ENCODE data around the gene TMEM248.
A peak's percentile ranks its signal among the peaks of the same experiment; 100 is the strongest.
"Not testable (repeated sequence)": the region's sequence is repeated elsewhere in the genome, so short reads cannot be mapped to it uniquely, and the experiment has no call there.

TMEM248 gene, protein sequence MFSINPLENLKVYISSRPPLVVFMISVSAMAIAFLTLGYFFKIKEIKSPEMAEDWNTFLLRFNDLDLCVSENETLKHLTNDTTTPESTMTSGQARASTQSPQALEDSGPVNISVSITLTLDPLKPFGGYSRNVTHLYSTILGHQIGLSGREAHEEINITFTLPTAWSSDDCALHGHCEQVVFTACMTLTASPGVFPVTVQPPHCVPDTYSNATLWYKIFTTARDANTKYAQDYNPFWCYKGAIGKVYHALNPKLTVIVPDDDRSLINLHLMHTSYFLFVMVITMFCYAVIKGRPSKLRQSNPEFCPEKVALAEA

DNA sequence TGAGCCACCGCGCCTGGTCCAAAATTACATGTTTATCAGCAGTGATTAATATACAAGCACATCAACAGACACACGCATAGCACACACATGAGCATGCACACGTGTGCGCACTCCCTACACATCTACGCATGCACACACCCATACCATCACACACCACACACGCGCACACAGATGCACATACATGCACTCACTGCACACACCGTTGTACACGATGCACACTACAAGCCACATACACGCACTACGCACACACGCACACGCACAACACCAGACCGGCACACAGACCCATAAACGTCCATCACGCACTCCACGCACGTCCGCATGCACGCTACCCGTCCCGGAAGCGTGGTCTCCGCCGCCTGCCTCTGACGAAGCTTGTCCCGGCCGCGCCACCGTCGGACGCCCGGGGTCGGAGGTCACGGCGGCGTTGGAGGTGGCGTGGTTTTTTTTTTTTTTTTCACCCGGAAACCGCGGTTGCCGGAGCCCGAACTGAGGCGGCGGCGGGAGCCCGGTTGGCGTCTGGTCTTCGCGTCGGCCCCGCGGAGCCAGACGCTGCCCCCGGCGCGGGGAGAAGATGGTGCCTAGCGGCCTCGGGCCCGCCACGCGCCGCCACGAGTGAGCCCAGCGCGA, at the start of gene TMEM248:
Gene TMEM248, plus strand, starts transcription at position 457 of the 627 bp plus-strand sequence. CDS start 20,641 bp downstream, outside the sequence.
- peak; percentile 87 for DNase-seq

DNA sequence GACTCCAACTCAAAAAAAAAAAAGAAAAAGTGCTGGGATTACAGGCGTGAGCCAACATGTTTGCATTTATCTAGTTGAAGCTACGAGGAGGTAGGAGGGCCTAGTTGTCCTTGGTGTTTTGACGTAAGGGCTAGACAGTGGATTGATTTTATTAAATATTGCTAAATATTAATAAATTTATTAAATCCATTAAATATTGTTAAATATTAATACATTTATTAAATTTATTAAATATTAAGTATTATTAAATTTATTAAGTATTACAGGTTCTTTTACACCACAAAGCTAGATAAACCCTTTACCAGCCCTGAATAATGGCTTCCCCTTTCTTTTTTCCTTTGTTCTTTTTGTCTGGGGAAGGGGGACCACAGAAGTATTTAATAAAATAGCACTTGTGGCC, 47.5 kb upstream of the TMEM248 start:
- no peak for DNase-seq

DNA sequence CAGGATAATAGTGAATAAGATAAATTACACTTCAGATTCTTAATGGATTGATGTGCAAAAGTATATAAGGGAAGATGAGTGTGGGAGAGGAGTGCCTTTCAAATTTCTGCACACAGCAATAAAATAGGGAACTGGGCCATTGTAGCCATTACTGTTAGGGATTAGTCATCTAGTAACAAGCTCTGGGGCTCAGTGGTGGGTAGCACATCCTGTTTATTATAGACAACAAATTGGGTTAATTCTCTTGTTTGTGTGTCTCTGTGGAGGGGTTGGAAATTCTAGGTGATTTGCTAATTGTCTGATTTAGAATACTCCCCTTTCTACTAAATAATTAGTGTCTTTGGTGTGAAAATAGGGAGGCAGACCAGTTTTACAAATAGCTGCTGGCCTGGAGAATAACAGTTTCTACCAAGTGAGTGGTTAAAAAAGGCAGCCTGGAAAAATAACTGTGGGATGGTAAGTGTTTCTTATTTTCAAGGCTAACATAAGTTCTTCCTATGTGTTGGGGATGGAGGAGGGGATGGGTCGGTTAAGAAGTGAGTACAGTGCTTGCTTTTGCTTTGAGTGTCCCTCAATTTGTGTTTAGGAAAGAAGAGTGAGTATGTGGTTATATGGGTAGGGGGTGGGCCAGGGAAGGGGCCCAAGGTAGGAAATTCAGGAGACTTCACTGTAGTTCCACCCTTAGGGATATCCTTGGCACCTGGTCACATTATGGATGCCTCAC, 43.3 kb upstream of the TMEM248 start:
- DNase-seq, result peak; percentile 41

DNA sequence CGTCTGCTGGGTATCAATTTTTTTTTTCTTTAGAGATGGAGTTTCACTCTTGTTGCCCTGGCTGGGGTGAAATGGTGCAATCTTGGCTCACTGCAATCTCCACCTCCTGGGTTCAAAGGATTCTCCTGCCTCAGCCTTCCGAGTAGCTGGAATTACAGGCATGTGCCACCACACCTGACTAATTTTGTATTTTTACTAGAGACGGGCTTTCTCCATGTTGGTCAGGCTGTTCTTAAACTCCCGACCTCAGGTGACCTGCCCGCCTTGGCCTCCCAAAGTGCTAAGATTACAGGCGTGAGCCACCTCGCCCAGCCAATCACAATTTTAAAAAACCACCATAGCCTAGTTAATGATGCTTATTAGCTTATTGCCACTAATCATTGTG, 42.7 kb upstream of the TMEM248 start:
- not testable (repeated sequence) for DNase-seq

DNA sequence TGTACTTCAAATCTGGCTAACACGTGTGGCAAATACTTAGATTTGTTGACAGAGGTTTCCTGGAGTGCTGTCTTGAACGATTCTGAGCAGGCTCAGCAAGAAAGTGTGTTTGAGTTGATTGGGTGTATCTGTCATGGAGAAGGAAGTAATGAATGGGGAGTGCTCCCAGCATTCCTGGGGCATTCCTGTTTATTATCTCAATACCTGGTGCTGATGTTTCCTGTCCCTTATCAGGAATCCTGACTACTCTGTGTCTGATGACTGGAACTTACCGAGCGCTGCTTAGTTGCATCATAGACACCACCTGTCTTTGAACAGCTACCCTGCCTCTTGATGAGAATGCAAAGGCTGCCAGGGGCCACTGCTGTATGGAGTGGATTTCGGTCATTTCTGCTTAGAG, 41.0 kb upstream of the TMEM248 start:
- DNase-seq, result no peak

DNA sequence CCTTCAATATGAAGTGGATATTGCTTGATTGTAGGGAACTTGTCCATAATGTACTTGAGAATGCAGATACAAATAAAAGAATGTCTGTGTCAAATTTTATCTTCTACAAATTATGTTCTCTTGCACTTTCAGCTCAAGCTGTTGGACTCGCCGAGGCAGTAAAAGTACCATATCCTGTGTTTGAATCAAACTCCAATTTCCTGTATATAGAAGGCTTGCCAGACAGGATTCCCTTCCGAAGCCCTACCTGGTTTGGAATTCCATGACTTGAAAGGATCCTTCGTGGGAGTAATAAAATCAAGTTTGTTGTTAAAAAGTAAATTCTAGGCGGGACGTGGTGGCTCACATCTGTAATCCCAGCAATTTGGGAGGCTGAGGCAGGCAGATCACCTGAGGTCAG, 40.4 kb upstream of the TMEM248 start:
- DNase-seq, result not testable (repeated sequence)

DNA sequence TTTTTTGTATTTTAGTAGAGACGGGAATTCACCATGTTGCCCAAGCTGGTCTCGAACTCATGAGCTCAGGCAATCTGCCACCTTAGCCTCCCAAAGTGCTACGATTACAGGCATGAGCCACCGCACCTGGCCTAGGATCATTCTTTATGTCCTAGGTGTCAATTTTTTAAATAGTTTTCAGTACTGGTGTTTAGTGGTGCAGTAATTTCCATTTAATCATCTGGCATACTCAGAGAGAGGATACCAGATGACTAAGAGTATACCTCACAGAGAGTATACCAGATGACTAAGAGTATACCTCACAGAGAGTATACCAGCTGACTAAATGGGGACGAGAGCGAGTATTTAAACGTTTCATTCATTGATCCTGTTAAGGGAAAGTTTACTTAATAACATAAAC, 37.3 kb upstream of the TMEM248 start:
- DNase-seq, result no peak

DNA sequence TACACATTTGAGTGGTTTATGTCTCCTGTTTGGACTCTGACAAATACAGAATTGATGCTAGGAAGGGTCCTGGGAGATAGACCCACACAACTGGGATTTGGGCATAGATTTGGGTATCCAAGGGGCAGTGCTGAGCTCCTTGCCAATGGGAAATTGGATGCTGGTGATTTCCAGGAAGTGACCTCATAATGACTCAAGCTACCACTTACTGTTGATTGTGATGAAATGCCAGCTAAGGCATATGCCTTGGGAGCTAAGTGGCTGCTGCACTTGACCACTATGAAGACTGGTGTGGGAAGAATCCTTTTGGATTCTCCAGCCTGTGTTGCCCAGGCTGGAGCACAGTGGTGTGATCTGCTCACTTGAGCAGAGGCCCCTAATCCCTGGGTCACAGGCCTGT, 36.5 kb upstream of the TMEM248 start:
- DNase-seq, result not testable (repeated sequence)

DNA sequence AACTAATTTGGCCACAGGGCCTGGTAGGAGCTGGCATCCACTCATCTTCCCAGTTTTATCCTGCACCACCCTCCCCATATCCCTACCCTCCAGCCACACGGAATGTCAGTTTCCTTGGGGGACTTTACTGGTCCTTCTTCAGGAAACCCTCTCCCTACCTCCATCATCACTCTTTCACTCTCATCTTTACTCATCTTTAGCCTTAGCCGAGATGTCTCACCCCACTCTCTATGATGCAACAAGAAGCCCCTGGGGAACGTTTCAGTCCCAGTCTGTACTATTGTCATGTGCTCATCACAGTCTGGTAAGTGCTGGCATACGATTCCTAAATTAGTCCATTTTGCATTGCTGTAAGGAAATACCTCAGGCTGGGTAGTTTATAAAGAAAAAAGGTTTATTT, 34.9 kb upstream of the TMEM248 start:
- no peak for DNase-seq

DNA sequence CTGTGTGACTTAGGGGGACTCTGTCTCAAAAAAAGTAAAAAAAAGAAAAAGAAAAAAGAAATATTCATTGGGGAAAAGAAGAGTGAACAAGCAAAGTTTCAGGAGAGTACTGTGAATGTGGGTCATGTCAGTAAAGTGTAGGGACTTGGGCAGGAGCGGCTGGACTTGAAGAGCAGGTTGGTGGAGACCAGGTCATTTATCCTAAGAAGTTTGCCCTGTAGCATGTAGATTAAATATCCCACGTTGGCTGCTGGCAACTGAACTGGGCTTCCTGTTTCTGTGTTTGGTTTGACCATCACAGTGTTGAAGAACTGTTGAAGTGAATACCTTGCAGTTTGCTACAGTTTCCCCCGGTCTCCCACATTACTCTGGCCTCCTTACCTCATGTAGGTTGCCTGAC, 32.8 kb upstream of the TMEM248 start:
- not testable (repeated sequence) for DNase-seq

DNA sequence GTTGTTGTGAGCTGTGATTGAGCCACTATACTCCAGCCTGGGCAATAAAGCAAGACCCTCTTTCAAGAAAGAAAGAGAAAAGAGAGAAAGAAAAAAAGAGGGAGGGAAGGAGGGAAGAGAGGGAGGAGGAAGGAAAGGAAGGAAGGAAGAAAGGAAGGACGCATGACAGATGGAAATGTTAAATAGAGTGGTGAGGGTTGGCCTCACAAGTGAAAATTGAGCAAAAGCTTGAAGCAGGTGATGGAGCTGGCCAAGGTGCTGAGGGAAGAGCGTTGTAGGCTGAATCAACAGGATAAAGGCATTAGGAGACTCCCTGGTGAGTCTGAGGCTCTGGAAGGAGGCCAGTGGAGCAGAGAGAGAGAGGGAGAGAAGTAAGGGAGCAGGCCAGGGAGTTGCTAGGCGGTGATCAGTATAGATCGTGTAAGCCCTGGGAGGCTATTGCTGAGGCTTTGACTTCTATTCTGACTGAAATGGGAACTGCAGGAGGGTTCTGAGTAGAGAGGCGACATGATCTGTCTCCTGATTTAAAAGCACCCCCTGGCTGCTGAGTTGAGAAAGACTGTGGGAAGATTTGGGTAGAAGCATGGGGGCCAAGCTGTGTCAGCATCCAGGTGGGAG, 26.5 kb upstream of the TMEM248 start:
- no peak for DNase-seq

DNA sequence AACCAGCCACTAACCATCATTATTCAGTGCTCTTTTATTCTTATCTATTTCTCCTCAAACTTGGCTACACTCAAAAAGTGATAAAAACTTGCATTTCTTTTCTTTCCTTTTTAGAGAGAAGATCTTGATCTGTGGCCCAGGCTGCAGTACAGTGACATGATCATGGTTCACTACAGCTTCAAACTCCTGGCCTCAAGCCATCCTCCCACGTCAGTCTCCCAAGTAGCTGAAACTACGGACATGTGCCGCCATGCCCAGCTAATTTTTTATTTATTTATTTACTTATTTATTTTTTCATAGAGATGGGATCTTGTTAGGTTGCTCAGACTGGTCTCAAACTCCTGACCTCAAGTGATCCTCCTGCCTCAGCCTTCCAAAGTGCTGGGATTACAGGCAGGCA, 24.6 kb upstream of the TMEM248 start:
- DNase-seq, result no peak

DNA sequence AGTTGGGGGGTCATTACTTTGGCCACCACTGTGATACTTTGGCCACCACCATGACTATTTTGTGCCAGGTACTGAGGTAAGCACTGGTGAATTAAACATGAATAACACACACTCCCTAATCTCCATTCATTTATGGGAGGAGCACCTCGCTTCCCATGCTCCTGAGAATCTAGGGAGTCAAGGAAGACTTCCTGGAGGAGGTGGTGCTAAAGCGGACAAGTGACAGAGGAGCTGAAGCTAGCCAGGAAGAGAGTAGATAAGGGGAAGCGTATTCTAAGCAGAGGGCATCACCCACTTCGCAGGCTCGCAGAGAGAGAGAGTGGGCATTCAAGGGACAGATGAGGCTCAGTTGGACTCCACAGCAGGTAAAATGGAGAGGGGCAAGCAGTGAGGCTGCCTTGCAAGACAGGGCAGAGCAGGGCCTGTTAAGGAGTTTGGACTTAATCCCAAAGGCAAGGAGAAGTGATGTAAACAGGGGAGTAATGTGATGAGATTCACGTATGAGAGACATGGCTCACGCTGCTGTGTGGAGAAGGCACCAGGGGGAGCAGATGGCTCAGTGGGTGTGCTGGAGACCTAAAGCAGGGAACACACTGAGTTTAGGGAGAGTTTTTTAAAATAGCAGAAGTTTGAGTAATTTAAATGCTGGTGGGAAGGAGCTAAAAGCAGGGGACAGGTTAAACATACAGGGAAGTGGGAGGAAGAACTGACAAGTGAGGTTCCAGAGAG, 21.3 kb upstream of the TMEM248 start:
- peak; percentile 88 for DNase-seq

DNA sequence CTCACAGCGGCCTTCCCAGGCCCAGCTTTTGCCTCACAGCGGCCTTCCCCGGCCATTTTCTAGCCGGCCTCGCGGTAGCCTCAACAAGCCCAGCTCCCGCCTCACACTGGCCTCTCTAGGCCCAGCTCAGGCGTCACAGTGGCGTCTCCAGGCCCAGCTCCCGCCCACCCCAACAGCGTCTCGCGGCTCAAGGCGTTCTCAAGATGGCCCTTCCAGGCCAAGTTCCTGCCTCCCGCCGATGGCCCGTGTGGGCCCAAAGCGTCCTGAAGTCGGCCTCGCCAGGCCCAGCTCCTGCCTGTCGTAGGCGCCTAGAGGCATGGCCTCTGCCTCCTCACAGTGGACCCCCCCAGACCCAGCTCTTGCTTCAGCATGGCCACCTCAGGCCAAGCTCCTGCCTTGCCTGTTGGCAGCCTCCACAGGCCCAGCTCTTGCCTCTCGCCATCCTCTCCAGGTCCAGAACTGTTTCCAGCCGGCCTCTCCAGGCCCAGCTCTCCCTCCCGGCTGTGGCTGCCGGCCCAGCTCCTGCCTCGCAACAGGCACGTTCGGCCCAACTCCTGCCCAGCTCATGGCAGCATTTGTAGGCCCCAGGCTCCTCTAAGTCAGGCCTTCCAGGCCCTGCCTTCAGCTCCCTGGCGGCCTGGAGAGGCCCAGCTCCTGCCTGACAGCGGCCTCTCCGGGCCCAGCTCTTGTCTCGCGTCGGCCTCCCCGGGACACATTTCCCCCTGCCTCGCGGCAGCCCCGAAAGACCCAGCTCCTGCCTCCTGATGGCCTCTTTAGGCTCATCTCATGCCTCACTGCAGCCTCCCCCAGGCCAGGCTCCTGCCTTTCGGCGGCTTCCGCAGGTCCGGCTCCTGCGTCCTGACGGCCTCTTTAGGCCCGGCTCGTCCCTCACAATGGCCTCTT, 18.8 kb upstream of the TMEM248 start:
- no peak for DNase-seq

DNA sequence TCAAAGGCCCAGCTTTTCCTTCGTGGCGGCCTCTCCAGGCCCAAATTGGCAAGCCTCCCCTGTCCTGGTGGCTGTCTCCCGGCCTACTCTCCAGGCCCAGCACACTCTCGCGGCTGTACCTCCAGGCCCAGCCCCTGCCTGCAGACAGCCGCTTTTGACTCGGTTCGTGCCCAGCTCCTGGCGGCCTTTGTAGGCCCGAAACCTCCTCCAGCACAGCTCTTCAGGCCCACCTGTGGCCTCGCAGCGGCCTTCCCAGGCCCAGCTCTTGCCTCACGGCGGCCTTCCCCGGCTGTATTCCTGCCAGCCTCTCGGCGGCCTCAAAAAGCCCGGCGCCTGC, 18.2 kb upstream of the TMEM248 start:
- no peak for DNase-seq

DNA sequence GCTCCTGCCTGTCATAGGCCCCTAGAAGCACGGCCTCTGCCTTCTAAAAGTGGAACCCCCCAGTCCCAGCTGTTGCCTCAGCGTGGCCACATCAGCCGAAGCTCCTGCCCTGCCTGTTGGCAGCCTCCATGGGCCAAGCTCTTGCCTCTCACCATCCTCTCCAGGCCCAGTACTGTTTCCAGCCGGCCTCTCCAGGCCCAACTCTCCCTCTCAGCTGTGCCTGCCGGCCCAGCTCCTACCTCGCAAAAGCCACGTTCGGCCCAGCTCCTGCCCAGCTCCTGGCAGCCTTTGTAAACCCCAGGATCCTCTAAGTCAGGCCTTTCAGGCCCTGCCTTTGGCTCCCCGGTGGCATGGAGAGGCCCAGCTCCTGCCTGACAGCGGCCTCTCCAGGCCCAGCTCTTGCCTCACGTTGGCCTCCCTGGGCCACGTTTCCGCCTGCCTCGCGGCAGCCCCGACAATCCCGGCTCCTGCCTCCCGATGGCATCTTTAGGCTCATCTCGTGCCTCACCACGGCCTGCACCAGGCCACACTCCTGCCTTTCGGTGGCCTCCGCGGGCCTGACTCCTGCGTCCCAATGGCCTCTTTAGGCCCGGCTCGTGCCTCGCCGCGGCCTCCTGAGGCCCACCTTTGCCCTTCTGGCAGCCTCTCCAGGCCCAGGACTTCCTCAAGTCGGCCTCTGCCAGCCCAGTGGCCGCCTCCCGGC, 17.5 kb upstream of the TMEM248 start:
- no peak for DNase-seq

DNA sequence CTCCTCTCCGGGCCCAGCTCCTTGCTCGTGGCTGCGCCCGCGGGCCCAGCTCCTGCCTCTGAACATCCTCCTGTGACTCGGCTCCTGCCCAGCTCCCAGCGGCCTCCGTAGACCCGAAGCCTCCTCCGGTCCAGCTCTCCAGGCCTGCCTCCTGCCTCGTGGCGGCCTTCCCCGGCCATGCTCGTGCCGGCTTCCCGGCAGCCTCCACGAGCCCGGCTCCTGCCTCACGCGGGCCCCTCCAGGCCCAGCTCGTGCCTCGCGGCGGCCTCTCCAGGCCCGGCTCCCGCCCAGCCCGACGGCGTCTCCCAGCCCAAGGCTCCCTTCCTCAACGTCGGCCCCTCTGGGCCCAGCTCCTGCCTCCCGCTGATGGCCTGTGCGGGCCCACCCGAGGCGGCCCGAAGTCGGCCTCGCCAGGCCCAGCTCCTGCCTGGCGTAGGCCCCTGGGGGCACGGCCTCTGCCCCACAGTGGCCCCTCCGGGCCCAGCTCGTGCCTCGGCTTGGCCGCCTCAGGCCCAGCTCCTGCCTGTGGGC, 16.9 kb upstream of the TMEM248 start:
- DNase-seq, result no peak

DNA sequence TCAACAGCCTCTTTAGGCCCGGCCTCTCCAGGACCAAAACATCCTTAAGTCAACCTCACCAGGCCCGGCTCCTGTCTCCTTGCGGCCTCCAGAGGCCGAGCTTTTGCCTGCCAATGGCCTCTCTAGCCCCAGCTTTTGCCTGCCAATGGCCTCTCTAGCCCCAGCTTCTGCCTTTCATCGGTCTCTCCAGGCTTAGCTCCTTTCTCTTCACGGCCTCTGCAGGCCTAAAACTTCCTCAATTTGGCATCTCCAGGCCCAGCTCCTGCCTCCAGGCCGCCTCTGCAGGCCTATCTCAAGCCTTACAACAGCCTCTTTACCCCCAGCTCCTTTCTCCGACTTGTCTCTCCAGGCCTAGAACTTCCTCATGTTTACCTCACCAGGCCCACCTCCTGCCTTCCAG, 15.7 kb upstream of the TMEM248 start:
- DNase-seq, result no peak

DNA sequence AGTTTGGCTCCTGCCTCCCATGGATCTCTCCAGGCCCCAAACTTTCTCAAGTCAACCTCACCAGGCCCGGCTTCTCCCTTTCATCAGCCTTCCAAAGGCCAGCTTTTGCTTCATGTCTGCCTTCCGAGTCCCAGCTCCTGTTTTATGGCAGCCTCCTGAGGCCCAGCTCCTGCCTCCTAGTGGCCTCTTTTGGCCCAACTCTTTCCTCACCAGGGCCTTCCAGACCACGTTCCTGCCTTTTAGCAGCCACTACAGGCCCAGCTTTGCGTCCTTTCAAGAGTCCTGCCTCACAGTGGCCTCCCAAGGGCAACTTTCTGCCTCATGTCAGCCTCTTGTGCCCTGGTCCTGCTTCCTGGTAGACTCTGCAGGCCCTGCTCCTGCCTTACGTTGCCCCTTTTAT, 15.3 kb upstream of the TMEM248 start:
- DNase-seq, result no peak

DNA sequence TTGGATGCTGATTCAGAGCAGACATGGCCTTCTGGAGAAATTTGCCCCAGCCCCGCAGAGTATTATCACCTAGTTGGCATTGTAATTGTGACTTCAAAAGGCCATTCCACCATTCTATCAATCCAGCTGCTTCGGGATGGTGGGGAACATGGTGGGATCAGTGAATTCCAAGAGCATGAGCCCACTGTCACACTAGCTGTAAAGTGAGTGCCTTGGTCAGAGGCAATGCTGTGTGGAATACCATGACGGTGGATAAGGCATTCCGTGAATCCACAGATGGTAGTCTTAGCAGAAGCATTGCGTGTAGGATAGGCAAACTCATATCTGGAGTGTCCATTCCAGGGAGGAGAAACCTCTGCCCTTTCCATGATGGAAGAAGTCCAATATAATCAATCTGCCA, 13.3 kb upstream of the TMEM248 start:
- no peak for DNase-seq

DNA sequence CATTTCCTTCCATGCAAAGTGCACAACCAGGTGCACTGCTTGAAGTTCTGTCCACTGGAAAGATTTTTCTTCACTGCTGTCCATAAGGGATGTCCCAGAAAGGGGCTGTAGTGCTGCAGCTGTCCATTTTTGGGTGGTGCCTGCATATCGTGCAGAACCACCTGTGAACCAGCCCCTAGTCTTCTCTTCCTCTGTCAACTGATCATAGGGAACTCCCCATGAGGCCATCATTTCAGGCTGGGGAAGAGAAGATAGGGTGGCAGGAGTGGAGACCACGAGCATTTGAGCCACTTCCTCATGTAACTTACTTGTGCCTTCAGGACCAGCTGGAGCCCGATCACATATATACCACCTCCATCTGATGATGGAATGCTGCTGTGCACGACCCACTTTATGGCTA, 12.4 kb upstream of the TMEM248 start:
- not testable (repeated sequence) for DNase-seq

Measured in NCI-H82 (cell line).